IMR-90 (cell line): ENCODE measurements around the gene RGS17.

Experiments used
- CEBPB ChIP-seq: IDR thresholded peaks from 2 replicates; pipeline ENCODE4 v1.6.1; 2012; ENCODE audit warnings: low read depth, low read length, improper control_type of control experiment
- CTCF ChIP-seq: conservative IDR thresholded peaks from 2 replicates; pipeline ENCODE4 v1.5.1; 2012; ENCODE audit warnings: mild to moderate bottlenecking, low read depth, low read length, improper control_type of control experiment
- MAFK ChIP-seq: IDR thresholded peaks from 2 replicates; pipeline ENCODE4 v1.6.1; 2012; ENCODE audit warnings: low read depth, low read length, improper control_type of control experiment
- MAZ ChIP-seq: IDR thresholded peaks from 2 replicates; pipeline ENCODE4 v1.6.1; 2012; ENCODE audit warnings: low read depth, mild to moderate bottlenecking, low read length, improper control_type of control experiment, moderate library complexity, borderline replicate concordance
- NFE2L2 ChIP-seq: fragments of 150-350 bp; IDR thresholded peaks from 2 replicates; pipeline ENCODE4 v1.6.1; 2016; ENCODE audit warnings: low read depth, mild to moderate bottlenecking, low read length
- POLR2A ChIP-seq: IDR thresholded peaks from 2 replicates; pipeline ENCODE4 v1.6.1; 2012; ENCODE audit warnings: mild to moderate bottlenecking, low read depth, low read length
- RAD21 ChIP-seq: IDR thresholded peaks from 2 replicates; pipeline ENCODE4 v1.6.1; 2012; ENCODE audit warnings: low read length, improper control_type of control experiment
- RFX5 ChIP-seq: IDR thresholded peaks from 2 replicates; pipeline ENCODE4 v1.8.0; 2012; ENCODE audit warnings: low read depth, mild to moderate bottlenecking, low read length, moderate library complexity

- no peak for TF ChIP-seq RAD21
- TF ChIP-seq CTCF: no peak
- no peak for TF ChIP-seq MAZ
- TF ChIP-seq RFX5: no peak
- no peak for TF ChIP-seq NFE2L2
- TF ChIP-seq POLR2A: no peak
- no peak for TF ChIP-seq CEBPB
- TF ChIP-seq MAFK: no peak
Observed at GRCh38 chr6:153135681-153136080, 4.6 kb upstream of the RGS17 start.
